ENCODE data around the gene PPME1. TPM values are rescaled to one million over a fixed set of nuclear protein-coding genes. Genes with fewer than 3 reads are reported as not detected.

The PPME1 gene
- total RNA-seq, 1 donor from 2014 or later: 69.6 TPM

- no peak overlapping the region for H3K27ac Mint-ChIP-seq
- H3K4me1 Mint-ChIP-seq: no peaks in the 10 kb centered on the region
- H3K4me3 Mint-ChIP-seq: no peak overlapping the region
- H3K27me3 Mint-ChIP-seq: peaks cover 9% of the 10 kb centered on the region
- intact Hi-C loops (cut with micrococcal nuclease): loop anchor here (5.0 to 10.0 kb wide), 3 partner anchors 64 to 317 kb away; no protein-coding TSS in a partner anchor
- H3K9me3 Mint-ChIP-seq: no peaks in the 10 kb centered on the region
- peaks cover 16% of the 10 kb centered on the region for H3K36me3 Mint-ChIP-seq (ENCODE audit: low read depth)
- no peak for DNase-seq
Measured at GRCh38 chr11:74257959-74258553, 87.0 kb downstream of the PPME1 start.

- Mint-ChIP-seq H3K27ac (no peak overlapping the region), H3K9me3 (no peaks in the 10 kb centered on the region), H3K4me3 (no peak overlapping the region), H3K27me3 (peaks cover 9% of the 10 kb centered on the region), H3K36me3 (ENCODE audit: low read depth) (no peaks in the 10 kb centered on the region), H3K4me1 (no peaks in the 10 kb centered on the region)
- no peak for DNase-seq
- intact Hi-C loops (cut with micrococcal nuclease): no loop called here
Measured at GRCh38 chr11:74262725-74263124, 91.6 kb downstream of the PPME1 start.

GRCh38 chr11:74265256-74265655, 94.2 kb downstream of the PPME1 start:
- Mint-ChIP-seq H3K36me3 (ENCODE audit: low read depth) (no peaks in the 10 kb centered on the region), H3K9me3 (no peaks in the 10 kb centered on the region), H3K27ac (no peak overlapping the region), H3K27me3 (peaks cover 19% of the 10 kb centered on the region), H3K4me3 (no peak overlapping the region), H3K4me1 (peaks cover 3% of the 10 kb centered on the region)
- intact Hi-C loops (cut with micrococcal nuclease): no loop called here
- DNase-seq: no peak

GRCh38 chr11:74267014-74267413, 95.9 kb downstream of the PPME1 start:
- Mint-ChIP-seq H3K4me1 (peaks cover 3% of the 10 kb centered on the region), H3K4me3 (no peak overlapping the region), H3K9me3 (no peaks in the 10 kb centered on the region), H3K27me3 (peaks cover 18% of the 10 kb centered on the region), H3K36me3 (ENCODE audit: low read depth) (no peaks in the 10 kb centered on the region), H3K27ac (no peak overlapping the region)
- intact Hi-C loops (cut with micrococcal nuclease): no loop called here
- DNase-seq: no peak

- peaks cover 19% of the 10 kb centered on the region for H3K27me3 Mint-ChIP-seq
Measured at GRCh38 chr11:74268456-74268855, 97.4 kb downstream of the PPME1 start.

GRCh38 chr11:74269161-74269811, 98.2 kb downstream of the PPME1 start:
- Mint-ChIP-seq H3K27me3 (peaks cover 21% of the 10 kb centered on the region), H3K4me1 (peaks cover 3% of the 10 kb centered on the region), H3K27ac (no peak overlapping the region), H3K4me3 (no peak overlapping the region), H3K36me3 (ENCODE audit: low read depth) (no peaks in the 10 kb centered on the region), H3K9me3 (no peaks in the 10 kb centered on the region)
- DNase-seq: no peak
- intact Hi-C loops (cut with micrococcal nuclease): no loop called here

More at GRCh38 chr11:74268456-74268855, 97.4 kb downstream of the PPME1 start:
- Mint-ChIP-seq H3K27ac (no peak overlapping the region), H3K36me3 (ENCODE audit: low read depth) (no peaks in the 10 kb centered on the region), H3K4me3 (no peak overlapping the region), H3K4me1 (peaks cover 3% of the 10 kb centered on the region), H3K9me3 (no peaks in the 10 kb centered on the region)
- intact Hi-C loops (cut with micrococcal nuclease): no loop called here
- no peak for DNase-seq

- no peak for DNase-seq
- H3K4me1 Mint-ChIP-seq: peaks cover 3% of the 10 kb centered on the region
- no peak overlapping the region for H3K4me3 Mint-ChIP-seq
- no peak overlapping the region for H3K27ac Mint-ChIP-seq
- intact Hi-C loops (cut with micrococcal nuclease): no loop called here
- peaks cover 28% of the 10 kb centered on the region for H3K27me3 Mint-ChIP-seq
- H3K9me3 Mint-ChIP-seq: no peaks in the 10 kb centered on the region
- H3K36me3 Mint-ChIP-seq (ENCODE audit: low read depth): no peaks in the 10 kb centered on the region
Measured at GRCh38 chr11:74272276-74272675, 101.2 kb downstream of the PPME1 start.

GRCh38 chr11:74276581-74276980, 105.5 kb downstream of the PPME1 start:
- Mint-ChIP-seq H3K36me3 (ENCODE audit: low read depth) (no peaks in the 10 kb centered on the region), H3K27me3 (peaks cover 28% of the 10 kb centered on the region), H3K4me3 (no peak overlapping the region), H3K27ac (no peak overlapping the region), H3K4me1 (no peaks in the 10 kb centered on the region), H3K9me3 (no peaks in the 10 kb centered on the region)
- intact Hi-C loops (cut with micrococcal nuclease): no loop called here
- DNase-seq: no peak

GRCh38 chr11:74278103-74278502, 107.0 kb downstream of the PPME1 start:
- Mint-ChIP-seq H3K4me1 (no peaks in the 10 kb centered on the region), H3K27ac (no peak overlapping the region), H3K9me3 (no peaks in the 10 kb centered on the region), H3K36me3 (ENCODE audit: low read depth) (no peaks in the 10 kb centered on the region), H3K4me3 (no peak overlapping the region), H3K27me3 (peaks cover 20% of the 10 kb centered on the region)
- no peak for DNase-seq
- intact Hi-C loops (cut with micrococcal nuclease): no loop called here

GRCh38 chr11:74278721-74279161, 107.7 kb downstream of the PPME1 start:
- Mint-ChIP-seq H3K4me3 (no peak overlapping the region), H3K4me1 (no peaks in the 10 kb centered on the region), H3K36me3 (ENCODE audit: low read depth) (no peaks in the 10 kb centered on the region), H3K27me3 (peaks cover 18% of the 10 kb centered on the region), H3K9me3 (no peaks in the 10 kb centered on the region), H3K27ac (no peak overlapping the region)
- intact Hi-C loops (cut with micrococcal nuclease): no loop called here
- DNase-seq: no peak

- no peak overlapping the region for H3K27ac Mint-ChIP-seq
- no peak overlapping the region for H3K4me3 Mint-ChIP-seq
- H3K36me3 Mint-ChIP-seq (ENCODE audit: low read depth): no peaks in the 10 kb centered on the region
- H3K9me3 Mint-ChIP-seq: no peaks in the 10 kb centered on the region
- DNase-seq: no peak
- intact Hi-C loops (cut with micrococcal nuclease): no loop called here
- H3K4me1 Mint-ChIP-seq: no peaks in the 10 kb centered on the region
- H3K27me3 Mint-ChIP-seq: peaks cover 16% of the 10 kb centered on the region
Measured at GRCh38 chr11:74279256-74279655, 108.2 kb downstream of the PPME1 start.

GRCh38 chr11:74280494-74280893, 109.4 kb downstream of the PPME1 start:
- Mint-ChIP-seq H3K36me3 (ENCODE audit: low read depth) (no peaks in the 10 kb centered on the region), H3K4me1 (no peaks in the 10 kb centered on the region), H3K4me3 (no peak overlapping the region), H3K27me3 (peaks cover 14% of the 10 kb centered on the region), H3K27ac (no peak overlapping the region), H3K9me3 (no peaks in the 10 kb centered on the region)
- no peak for DNase-seq
- intact Hi-C loops (cut with micrococcal nuclease): no loop called here

GRCh38 chr11:74282421-74282820, 111.3 kb downstream of the PPME1 start:
- no peak overlapping the region for H3K27ac Mint-ChIP-seq
- H3K27me3 Mint-ChIP-seq: peaks cover 9% of the 10 kb centered on the region
- DNase-seq: no peak
- no peaks in the 10 kb centered on the region for H3K4me1 Mint-ChIP-seq
- no peaks in the 10 kb centered on the region for H3K9me3 Mint-ChIP-seq
- no peaks in the 10 kb centered on the region for H3K36me3 Mint-ChIP-seq (ENCODE audit: low read depth)
- intact Hi-C loops (cut with micrococcal nuclease): no loop called here
- no peak overlapping the region for H3K4me3 Mint-ChIP-seq

- H3K27me3 Mint-ChIP-seq: peaks cover 4% of the 10 kb centered on the region
- no peaks in the 10 kb centered on the region for H3K4me1 Mint-ChIP-seq
- intact Hi-C loops (cut with micrococcal nuclease): no loop called here
- H3K36me3 Mint-ChIP-seq (ENCODE audit: low read depth): no peaks in the 10 kb centered on the region
- no peaks in the 10 kb centered on the region for H3K9me3 Mint-ChIP-seq
- no peak overlapping the region for H3K27ac Mint-ChIP-seq
- no peak overlapping the region for H3K4me3 Mint-ChIP-seq
- peak; percentile 60 for DNase-seq
Measured at GRCh38 chr11:74282914-74283371, 111.9 kb downstream of the PPME1 start.
